CD4-positive, alpha-beta T cell (primary cell): ENCODE measurements around the gene APOL2. TPM values are rescaled to one million over a fixed set of nuclear protein-coding genes. Genes with fewer than 3 reads are reported as not detected.

Experiments
- ATAC-seq: fragments of 200-7000 bp; cut with Tn5 transposase; one replicate; pipeline ENCODE4 v1.10.0; 2022; ENCODE audit warnings: mild to moderate bottlenecking; ENCODE audit not compliant: poor library complexity
- CTCF ChIA-PET: fragments of 350-600 bp; sonication (Branson Sonifier 250); formaldehyde crosslinking; loops from one replicate; lab custom pipeline; 2021; ENCODE audit warnings: antibody characterized with exemption, inconsistent platforms; lab: Charles Lee
- POLR2A ChIA-PET: fragments of 350-600 bp; sonication (Branson Sonifier 250); formaldehyde crosslinking; loops from one replicate; lab custom pipeline; 2021; ENCODE audit warnings: antibody characterized with exemption, inconsistent platforms; lab: Charles Lee
- DNase-seq, 14 experiments: peaks; one replicate each; pipeline ENCODE4 v3.0.0-alpha.2; 2013 to 2020; ENCODE audit warnings: mixed read lengths in 2 of 14
- H3K27ac ChIP-seq, 2 donors: one replicate each; pipeline versions ENCODE4 v1.5.1 to v1.7.0; 2013; ENCODE audit warnings: low read length in 2 of 2, low read depth in 1 of 2, mild to moderate bottlenecking in 1 of 2
- H3K27me3 ChIP-seq, 2 experiments: 1 replicate in 1 of 2; 2 replicates in 1 of 2; pipeline versions ENCODE4 v1.6.1 to v1.7.0; 2013; ENCODE audit warnings: low read length in 2 of 2, control low read depth in 1 of 2, mild to moderate bottlenecking in 1 of 2, moderate library complexity in 1 of 2; ENCODE audit not compliant: insufficient read depth in 2 of 2, control insufficient read depth in 1 of 2
- H3K36me3 ChIP-seq: one replicate; pipeline ENCODE4 v1.6.1; 2013; ENCODE audit warnings: low read length, control low read depth; ENCODE audit not compliant: insufficient read depth
- H3K4me1 ChIP-seq: one replicate; pipeline ENCODE4 v1.6.1; 2013; ENCODE audit warnings: low read length, control low read depth; ENCODE audit not compliant: insufficient read depth
- H3K4me3 ChIP-seq: one replicate; pipeline ENCODE4 v1.5.1; 2013; ENCODE audit warnings: mild to moderate bottlenecking, low read length, moderate library complexity
- H3K9me3 ChIP-seq, 2 experiments: 1 replicate in 1 of 2; 2 replicates in 1 of 2; pipeline versions ENCODE4 v1.6.1 to v1.7.0; 2013; ENCODE audit warnings: low read length in 2 of 2, mild to moderate bottlenecking in 2 of 2, control low read depth in 1 of 2, moderate library complexity in 1 of 2; ENCODE audit not compliant: control insufficient read depth in 1 of 2, insufficient read depth in 1 of 2
- H3K27ac Mint-ChIP-seq: one replicate; pipeline ENCODE4 v1.8.0; 2020; ENCODE audit warnings: mixed read lengths
- H3K27me3 Mint-ChIP-seq: one replicate; pipeline ENCODE4 v1.8.0; 2021; ENCODE audit warnings: mixed read lengths
- H3K36me3 Mint-ChIP-seq: one replicate; pipeline ENCODE4 v1.8.0; 2021; ENCODE audit warnings: low read depth, mixed read lengths
- H3K4me1 Mint-ChIP-seq: one replicate; pipeline ENCODE4 v1.8.0; 2021; ENCODE audit warnings: low read depth, mixed read lengths
- H3K4me3 Mint-ChIP-seq: one replicate; pipeline ENCODE4 v1.8.0; 2020; ENCODE audit warnings: mild to moderate bottlenecking, mixed read lengths
- H3K9me3 Mint-ChIP-seq: one replicate; pipeline ENCODE4 v1.8.0; 2020; ENCODE audit warnings: mixed read lengths
- intact Hi-C, 2 experiments: fragments of 100-400 bp; cut with DNase I in 1 of 2; cut with micrococcal nuclease in 1 of 2; formaldehyde crosslinking; loops; one replicate each; pipeline versions ENCODE4 v1.15.1 to v1.9.0; 2023 to 2025; cut with DNase I, micrococcal nuclease
- total RNA-seq, 174 experiments: library from RNA in 2 of 174; stranded (reverse) in 2 of 174; gene quantifications; one replicate each; pipeline ENCODE4 v1.2.3 and lab custom pipeline; 2021 to 2026
- TF ChIP-seq, protein P1 (sequence below): fragments of 200-600 bp; IDR thresholded peaks from one replicate; pipeline ENCODE4 v1.8.0; 2022; ENCODE audit warnings: antibody characterized with exemption, mild to moderate bottlenecking

The APOL2 gene
- total RNA-seq, 2 experiments from 2014 or later: 17.8 to 21.8 TPM

DNA sequence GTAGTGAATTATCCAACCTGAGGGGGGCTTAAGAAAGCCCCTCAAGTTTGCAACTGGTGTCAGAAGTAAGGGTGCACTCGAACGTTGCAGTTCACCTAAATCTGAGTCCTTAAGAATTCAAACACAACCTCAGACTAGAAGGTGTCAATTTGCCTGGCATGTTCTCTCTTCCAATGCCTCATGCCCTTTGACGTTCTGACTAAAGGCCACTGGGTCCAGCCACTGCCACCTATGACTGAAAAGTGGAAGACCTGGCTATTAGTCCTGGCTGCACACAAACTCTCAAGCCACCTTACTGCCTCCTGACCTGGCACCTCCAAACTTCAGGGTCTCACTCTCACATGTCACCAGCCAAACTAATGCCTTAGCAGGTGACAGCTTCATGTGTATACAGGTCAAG is 45.8 kb downstream of the APOL2 start:
- H3K4me1 ChIP-seq: peaks cover 9% of the 10 kb centered on the region
- Mint-ChIP-seq H3K27me3 (peaks cover 17% of the 10 kb centered on the region), H3K4me1 (peaks cover 6% of the 10 kb centered on the region), H3K27ac (no peak overlapping the region), H3K9me3 (no peaks in the 10 kb centered on the region), H3K36me3 (no peaks in the 10 kb centered on the region), H3K4me3 (no peak overlapping the region)
- POLR2A ChIA-PET: no interaction called here
- no peak for DNase-seq
- H3K36me3 ChIP-seq: no peaks in the 10 kb centered on the region
- CTCF ChIA-PET: no interaction called here
- H3K9me3 ChIP-seq: no peaks in the 10 kb centered on the region
- H3K4me3 ChIP-seq: no peak overlapping the region
- no peak overlapping the region for H3K27ac ChIP-seq
- intact Hi-C loops: loop anchor here in 1 of 2 experiments (10.0 kb wide), 1 partner anchor 81 kb away; no protein-coding TSS in a partner anchor
- TF ChIP-seq, protein P1, sequence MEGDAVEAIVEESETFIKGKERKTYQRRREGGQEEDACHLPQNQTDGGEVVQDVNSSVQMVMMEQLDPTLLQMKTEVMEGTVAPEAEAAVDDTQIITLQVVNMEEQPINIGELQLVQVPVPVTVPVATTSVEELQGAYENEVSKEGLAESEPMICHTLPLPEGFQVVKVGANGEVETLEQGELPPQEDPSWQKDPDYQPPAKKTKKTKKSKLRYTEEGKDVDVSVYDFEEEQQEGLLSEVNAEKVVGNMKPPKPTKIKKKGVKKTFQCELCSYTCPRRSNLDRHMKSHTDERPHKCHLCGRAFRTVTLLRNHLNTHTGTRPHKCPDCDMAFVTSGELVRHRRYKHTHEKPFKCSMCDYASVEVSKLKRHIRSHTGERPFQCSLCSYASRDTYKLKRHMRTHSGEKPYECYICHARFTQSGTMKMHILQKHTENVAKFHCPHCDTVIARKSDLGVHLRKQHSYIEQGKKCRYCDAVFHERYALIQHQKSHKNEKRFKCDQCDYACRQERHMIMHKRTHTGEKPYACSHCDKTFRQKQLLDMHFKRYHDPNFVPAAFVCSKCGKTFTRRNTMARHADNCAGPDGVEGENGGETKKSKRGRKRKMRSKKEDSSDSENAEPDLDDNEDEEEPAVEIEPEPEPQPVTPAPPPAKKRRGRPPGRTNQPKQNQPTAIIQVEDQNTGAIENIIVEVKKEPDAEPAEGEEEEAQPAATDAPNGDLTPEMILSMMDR: no peak
- H3K27me3 ChIP-seq: peaks cover 0 to 2% of the 10 kb centered on the region in 2 experiments
- ATAC-seq: no peak

- no peaks in the 10 kb centered on the region for H3K9me3 Mint-ChIP-seq
- POLR2A ChIA-PET: no interaction called here
- Histone ChIP-seq H3K4me3 (no peak overlapping the region), H3K27me3 (peaks cover 0 to 2% of the 10 kb centered on the region in 2 experiments), H3K9me3 (no peaks in the 10 kb centered on the region), H3K27ac (no peak overlapping the region), H3K36me3 (no peaks in the 10 kb centered on the region), H3K4me1 (peaks cover 9% of the 10 kb centered on the region)
- H3K27ac Mint-ChIP-seq: no peak overlapping the region
- DNase-seq (no peak), ATAC-seq (no peak)
- CTCF ChIA-PET: no interaction called here
- TF ChIP-seq, protein P1: no peak
- H3K27me3 Mint-ChIP-seq: peaks cover 13% of the 10 kb centered on the region
- intact Hi-C loops: loop anchor here in 1 of 2 experiments (10.0 kb wide), 1 partner anchor 82 kb away; no protein-coding TSS in a partner anchor
- peaks cover 6% of the 10 kb centered on the region for H3K4me1 Mint-ChIP-seq
- no peaks in the 10 kb centered on the region for H3K36me3 Mint-ChIP-seq
- H3K4me3 Mint-ChIP-seq: no peak overlapping the region
Measured at GRCh38 chr22:36193171-36193570, 46.2 kb downstream of the APOL2 start.

GRCh38 chr22:36192542-36192941 is 46.8 kb downstream of the APOL2 start:
- Mint-ChIP-seq H3K4me1 (peaks cover 4% of the 10 kb centered on the region), H3K27me3 (peaks cover 10% of the 10 kb centered on the region), H3K9me3 (no peaks in the 10 kb centered on the region), H3K36me3 (no peaks in the 10 kb centered on the region), H3K4me3 (no peak overlapping the region), H3K27ac (no peak overlapping the region)
- Histone ChIP-seq H3K36me3 (no peaks in the 10 kb centered on the region), H3K9me3 (no peaks in the 10 kb centered on the region), H3K27ac (no peak overlapping the region), H3K4me1 (peaks cover 8% of the 10 kb centered on the region), H3K27me3 (peaks cover 0 to 2% of the 10 kb centered on the region in 2 experiments), H3K4me3 (no peak overlapping the region)
- CTCF ChIA-PET: no interaction called here
- ATAC-seq (no peak), DNase-seq (no peak)
- POLR2A ChIA-PET: no interaction called here
- intact Hi-C loops: loop anchor here in 1 of 2 experiments (10.0 kb wide), 1 partner anchor 82 kb away; no protein-coding TSS in a partner anchor
- TF ChIP-seq, protein P1: no peak
